HEK293 (cell line): ENCODE results near the gene TMEM187.

Source experiments
- HOXA7 ChIP-seq: sonication (generic); formaldehyde crosslinking; IDR thresholded peaks from 2 replicates; pipeline ENCODE4 v1.8.1; 2022; ENCODE audit warnings: missing genetic modification reagents, borderline replicate concordance
- HOXC10 ChIP-seq: sonication (generic); formaldehyde crosslinking; IDR thresholded peaks from 2 replicates; pipeline ENCODE4 v1.8.1; 2023; ENCODE audit warnings: mild to moderate bottlenecking, missing genetic modification reagents
- IKZF3 ChIP-seq: fragments of 450-650 bp; IDR thresholded peaks from 2 replicates; pipeline ENCODE4 v1.5.0; 2018; ENCODE audit warnings: missing biosample characterization, mild to moderate bottlenecking, missing genetic modification characterization, moderate library complexity
- KLF1 ChIP-seq: fragments of 450-650 bp; formaldehyde crosslinking; IDR thresholded peaks from 2 replicates; pipeline ENCODE4 v1.5.1; 2016; ENCODE audit warnings: missing biosample characterization, missing genetic modification characterization
- KLF10 ChIP-seq: fragments of 450-650 bp; IDR thresholded peaks from 2 replicates; pipeline ENCODE4 v1.5.1; 2018; ENCODE audit warnings: missing biosample characterization, mild to moderate bottlenecking, missing genetic modification characterization
- KLF9 ChIP-seq: fragments of 450-650 bp; formaldehyde crosslinking; IDR thresholded peaks from 2 replicates; pipeline ENCODE4 v1.5.1; 2016; ENCODE audit warnings: missing biosample characterization, missing genetic modification characterization, low read depth
- MEIS1 ChIP-seq: sonication (generic); formaldehyde crosslinking; IDR thresholded peaks from 2 replicates; pipeline ENCODE4 v1.8.1; 2022; ENCODE audit warnings: missing genetic modification reagents, mild to moderate bottlenecking, borderline replicate concordance
- OSR2 ChIP-seq: fragments of 450-650 bp; formaldehyde crosslinking; IDR thresholded peaks from 2 replicates; pipeline ENCODE4 v1.5.1; 2016; ENCODE audit warnings: missing biosample characterization, missing genetic modification characterization
- RBAK ChIP-seq: fragments of 450-650 bp; formaldehyde crosslinking; IDR thresholded peaks from 2 replicates; pipeline ENCODE4 v1.5.1; 2016; ENCODE audit warnings: missing biosample characterization, missing genetic modification characterization
- REPIN1 ChIP-seq: fragments of 450-650 bp; formaldehyde crosslinking; IDR thresholded peaks from 2 replicates; pipeline ENCODE4 v1.5.1; 2017; ENCODE audit warnings: missing biosample characterization, missing genetic modification characterization, low read depth
- SCRT1 ChIP-seq: fragments of 450-650 bp; formaldehyde crosslinking; IDR thresholded peaks from 2 replicates; pipeline ENCODE4 v1.5.1; 2016; ENCODE audit warnings: missing biosample characterization, missing genetic modification characterization, borderline replicate concordance
- YY2 ChIP-seq: fragments of 450-650 bp; formaldehyde crosslinking; IDR thresholded peaks from 2 replicates; pipeline ENCODE4 v1.5.1; 2016; ENCODE audit warnings: missing biosample characterization, missing genetic modification characterization
- ZBTB17 ChIP-seq: fragments of 450-650 bp; formaldehyde crosslinking; IDR thresholded peaks from 2 replicates; pipeline ENCODE4 v1.5.1; 2016; ENCODE audit warnings: missing biosample characterization, missing genetic modification characterization
- ZBTB20 ChIP-seq: fragments of 450-650 bp; formaldehyde crosslinking; IDR thresholded peaks from 2 replicates; pipeline ENCODE4 v1.5.1; 2016; ENCODE audit warnings: missing biosample characterization, missing genetic modification characterization
- ZEB2 ChIP-seq: fragments of 450-650 bp; formaldehyde crosslinking; IDR thresholded peaks from 2 replicates; pipeline ENCODE4 v1.5.1; 2016; ENCODE audit warnings: missing biosample characterization, missing genetic modification characterization
- ZNF10 ChIP-seq: fragments of 450-650 bp; formaldehyde crosslinking; IDR thresholded peaks from 2 replicates; pipeline ENCODE4 v1.5.1; 2017; ENCODE audit warnings: missing biosample characterization, missing genetic modification characterization
- ZNF133 ChIP-seq: fragments of 450-650 bp; formaldehyde crosslinking; IDR thresholded peaks from 2 replicates; pipeline ENCODE4 v1.5.1; 2016; ENCODE audit warnings: missing biosample characterization, missing genetic modification characterization
- ZNF248 ChIP-seq: fragments of 450-650 bp; formaldehyde crosslinking; IDR thresholded peaks from 2 replicates; pipeline ENCODE4 v1.5.1; 2017; ENCODE audit warnings: missing biosample characterization, missing genetic modification characterization
- ZNF350 ChIP-seq: fragments of 450-650 bp; formaldehyde crosslinking; IDR thresholded peaks from 2 replicates; pipeline ENCODE4 v1.5.0; 2017; ENCODE audit warnings: missing biosample characterization, mild to moderate bottlenecking, missing genetic modification characterization
- ZNF423 ChIP-seq: fragments of 450-650 bp; formaldehyde crosslinking; IDR thresholded peaks from 2 replicates; pipeline ENCODE4 v1.5.1; 2016; ENCODE audit warnings: missing biosample characterization, missing genetic modification characterization
- ZNF571 ChIP-seq: fragments of 450-650 bp; formaldehyde crosslinking; IDR thresholded peaks from 2 replicates; pipeline ENCODE4 v1.5.0; 2017; ENCODE audit warnings: missing biosample characterization, missing genetic modification characterization
- ZNF621 ChIP-seq: fragments of 450-650 bp; formaldehyde crosslinking; IDR thresholded peaks from 2 replicates; pipeline ENCODE4 v1.5.1; 2017; ENCODE audit warnings: missing biosample characterization, missing genetic modification characterization
- ZNF768 ChIP-seq: fragments of 450-650 bp; formaldehyde crosslinking; IDR thresholded peaks from 2 replicates; pipeline ENCODE4 v1.5.1; 2018; ENCODE audit warnings: missing biosample characterization, mild to moderate bottlenecking, missing genetic modification characterization
- ZNF785 ChIP-seq: fragments of 450-650 bp; formaldehyde crosslinking; IDR thresholded peaks from 2 replicates; pipeline ENCODE4 v1.5.1; 2016; ENCODE audit warnings: missing biosample characterization, missing genetic modification characterization
- TF ChIP-seq, protein P1 (sequence below): fragments of 450-650 bp; formaldehyde crosslinking; conservative IDR thresholded peaks from 2 replicates; pipeline ENCODE4 v1.5.1; 2016; ENCODE audit warnings: low read depth, missing biosample characterization, missing genetic modification characterization
- TF ChIP-seq, protein P2 (sequence below): fragments of 450-650 bp; formaldehyde crosslinking; IDR thresholded peaks from 2 replicates; pipeline ENCODE4 v1.5.1; 2017; ENCODE audit warnings: missing biosample characterization, missing genetic modification characterization
- TF ChIP-seq, protein P3 (sequence below): fragments of 450-650 bp; formaldehyde crosslinking; IDR thresholded peaks from 2 replicates; pipeline ENCODE4 v1.5.1; 2017; ENCODE audit warnings: missing biosample characterization, missing genetic modification characterization
- TF ChIP-seq, protein P4 (sequence below): fragments of 450-650 bp; formaldehyde crosslinking; IDR thresholded peaks from 2 replicates; pipeline ENCODE4 v1.5.1; 2016; ENCODE audit warnings: missing biosample characterization, missing genetic modification characterization, low read depth
- TF ChIP-seq, protein P5 (sequence below): fragments of 450-650 bp; formaldehyde crosslinking; IDR thresholded peaks from 2 replicates; pipeline ENCODE4 v1.5.1; 2016; ENCODE audit warnings: missing biosample characterization, missing genetic modification characterization, low read depth

The TMEM187 gene

GRCh38 chrX:153971450-153972367 is 845 bp upstream of the TMEM187 start, which contains the start of gene HCFC1 (continued):
- TF ChIP-seq HOXC10, result no peak
- no peak for TF ChIP-seq ZNF768 (tag by site-specific recombination)
- peak; percentile 30; the same call in 1 of the 2 replicates for TF ChIP-seq ZNF785 (tag by site-specific recombination)
- TF ChIP-seq RBAK (tag by site-specific recombination), result no peak
- peak; percentile 84 for TF ChIP-seq KLF1
- TF ChIP-seq ZBTB20 (tag by site-specific recombination), result peak; percentile 68; the same call in 1 of the 2 replicates
- TF ChIP-seq ZNF350, result no peak
- TF ChIP-seq KLF9 (tag by site-specific recombination), result peak; percentile 93
- TF ChIP-seq, protein P1, sequence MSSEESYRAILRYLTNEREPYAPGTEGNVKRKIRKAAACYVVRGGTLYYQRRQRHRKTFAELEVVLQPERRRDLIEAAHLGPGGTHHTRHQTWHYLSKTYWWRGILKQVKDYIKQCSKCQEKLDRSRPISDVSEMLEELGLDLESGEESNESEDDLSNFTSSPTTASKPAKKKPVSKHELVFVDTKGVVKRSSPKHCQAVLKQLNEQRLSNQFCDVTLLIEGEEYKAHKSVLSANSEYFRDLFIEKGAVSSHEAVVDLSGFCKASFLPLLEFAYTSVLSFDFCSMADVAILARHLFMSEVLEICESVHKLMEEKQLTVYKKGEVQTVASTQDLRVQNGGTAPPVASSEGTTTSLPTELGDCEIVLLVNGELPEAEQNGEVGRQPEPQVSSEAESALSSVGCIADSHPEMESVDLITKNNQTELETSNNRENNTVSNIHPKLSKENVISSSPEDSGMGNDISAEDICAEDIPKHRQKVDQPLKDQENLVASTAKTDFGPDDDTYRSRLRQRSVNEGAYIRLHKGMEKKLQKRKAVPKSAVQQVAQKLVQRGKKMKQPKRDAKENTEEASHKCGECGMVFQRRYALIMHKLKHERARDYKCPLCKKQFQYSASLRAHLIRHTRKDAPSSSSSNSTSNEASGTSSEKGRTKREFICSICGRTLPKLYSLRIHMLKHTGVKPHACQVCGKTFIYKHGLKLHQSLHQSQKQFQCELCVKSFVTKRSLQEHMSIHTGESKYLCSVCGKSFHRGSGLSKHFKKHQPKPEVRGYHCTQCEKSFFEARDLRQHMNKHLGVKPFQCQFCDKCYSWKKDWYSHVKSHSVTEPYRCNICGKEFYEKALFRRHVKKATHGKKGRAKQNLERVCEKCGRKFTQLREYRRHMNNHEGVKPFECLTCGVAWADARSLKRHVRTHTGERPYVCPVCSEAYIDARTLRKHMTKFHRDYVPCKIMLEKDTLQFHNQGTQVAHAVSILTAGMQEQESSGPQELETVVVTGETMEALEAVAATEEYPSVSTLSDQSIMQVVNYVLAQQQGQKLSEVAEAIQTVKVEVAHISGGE (tag by site-specific recombination), result no peak; the same call in 1 of the 2 replicates
- no peak for TF ChIP-seq ZNF248 (tag by site-specific recombination)
- no peak for TF ChIP-seq SCRT1
- TF ChIP-seq, protein P2, sequence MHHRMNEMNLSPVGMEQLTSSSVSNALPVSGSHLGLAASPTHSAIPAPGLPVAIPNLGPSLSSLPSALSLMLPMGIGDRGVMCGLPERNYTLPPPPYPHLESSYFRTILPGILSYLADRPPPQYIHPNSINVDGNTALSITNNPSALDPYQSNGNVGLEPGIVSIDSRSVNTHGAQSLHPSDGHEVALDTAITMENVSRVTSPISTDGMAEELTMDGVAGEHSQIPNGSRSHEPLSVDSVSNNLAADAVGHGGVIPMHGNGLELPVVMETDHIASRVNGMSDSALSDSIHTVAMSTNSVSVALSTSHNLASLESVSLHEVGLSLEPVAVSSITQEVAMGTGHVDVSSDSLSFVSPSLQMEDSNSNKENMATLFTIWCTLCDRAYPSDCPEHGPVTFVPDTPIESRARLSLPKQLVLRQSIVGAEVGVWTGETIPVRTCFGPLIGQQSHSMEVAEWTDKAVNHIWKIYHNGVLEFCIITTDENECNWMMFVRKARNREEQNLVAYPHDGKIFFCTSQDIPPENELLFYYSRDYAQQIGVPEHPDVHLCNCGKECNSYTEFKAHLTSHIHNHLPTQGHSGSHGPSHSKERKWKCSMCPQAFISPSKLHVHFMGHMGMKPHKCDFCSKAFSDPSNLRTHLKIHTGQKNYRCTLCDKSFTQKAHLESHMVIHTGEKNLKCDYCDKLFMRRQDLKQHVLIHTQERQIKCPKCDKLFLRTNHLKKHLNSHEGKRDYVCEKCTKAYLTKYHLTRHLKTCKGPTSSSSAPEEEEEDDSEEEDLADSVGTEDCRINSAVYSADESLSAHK (tag by site-specific recombination), result no peak
- TF ChIP-seq ZBTB17 (tag by site-specific recombination), result peak; percentile 88
- peak; percentile 97 for TF ChIP-seq KLF10 (tag by site-specific recombination)
- 0 out of 2 replicates have a peak, but pooled peaks have one; percentile 20 for TF ChIP-seq OSR2 (tag by site-specific recombination)
- no peak for TF ChIP-seq REPIN1 (tag by site-specific recombination)
- TF ChIP-seq, protein P3, sequence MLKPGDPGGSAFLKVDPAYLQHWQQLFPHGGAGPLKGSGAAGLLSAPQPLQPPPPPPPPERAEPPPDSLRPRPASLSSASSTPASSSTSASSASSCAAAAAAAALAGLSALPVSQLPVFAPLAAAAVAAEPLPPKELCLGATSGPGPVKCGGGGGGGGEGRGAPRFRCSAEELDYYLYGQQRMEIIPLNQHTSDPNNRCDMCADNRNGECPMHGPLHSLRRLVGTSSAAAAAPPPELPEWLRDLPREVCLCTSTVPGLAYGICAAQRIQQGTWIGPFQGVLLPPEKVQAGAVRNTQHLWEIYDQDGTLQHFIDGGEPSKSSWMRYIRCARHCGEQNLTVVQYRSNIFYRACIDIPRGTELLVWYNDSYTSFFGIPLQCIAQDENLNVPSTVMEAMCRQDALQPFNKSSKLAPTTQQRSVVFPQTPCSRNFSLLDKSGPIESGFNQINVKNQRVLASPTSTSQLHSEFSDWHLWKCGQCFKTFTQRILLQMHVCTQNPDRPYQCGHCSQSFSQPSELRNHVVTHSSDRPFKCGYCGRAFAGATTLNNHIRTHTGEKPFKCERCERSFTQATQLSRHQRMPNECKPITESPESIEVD, result 0 out of 2 replicates have a peak, but pooled peaks have one; percentile 41
- TF ChIP-seq ZEB2 (tag by site-specific recombination), result peak; percentile 92
- TF ChIP-seq YY2 (tag by site-specific recombination), result peak; percentile 99
- TF ChIP-seq, protein P4, sequence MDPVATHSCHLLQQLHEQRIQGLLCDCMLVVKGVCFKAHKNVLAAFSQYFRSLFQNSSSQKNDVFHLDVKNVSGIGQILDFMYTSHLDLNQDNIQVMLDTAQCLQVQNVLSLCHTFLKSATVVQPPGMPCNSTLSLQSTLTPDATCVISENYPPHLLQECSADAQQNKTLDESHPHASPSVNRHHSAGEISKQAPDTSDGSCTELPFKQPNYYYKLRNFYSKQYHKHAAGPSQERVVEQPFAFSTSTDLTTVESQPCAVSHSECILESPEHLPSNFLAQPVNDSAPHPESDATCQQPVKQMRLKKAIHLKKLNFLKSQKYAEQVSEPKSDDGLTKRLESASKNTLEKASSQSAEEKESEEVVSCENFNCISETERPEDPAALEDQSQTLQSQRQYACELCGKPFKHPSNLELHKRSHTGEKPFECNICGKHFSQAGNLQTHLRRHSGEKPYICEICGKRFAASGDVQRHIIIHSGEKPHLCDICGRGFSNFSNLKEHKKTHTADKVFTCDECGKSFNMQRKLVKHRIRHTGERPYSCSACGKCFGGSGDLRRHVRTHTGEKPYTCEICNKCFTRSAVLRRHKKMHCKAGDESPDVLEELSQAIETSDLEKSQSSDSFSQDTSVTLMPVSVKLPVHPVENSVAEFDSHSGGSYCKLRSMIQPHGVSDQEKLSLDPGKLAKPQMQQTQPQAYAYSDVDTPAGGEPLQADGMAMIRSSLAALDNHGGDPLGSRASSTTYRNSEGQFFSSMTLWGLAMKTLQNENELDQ (tag by site-specific recombination), result no peak
- TF ChIP-seq ZNF621 (tag by site-specific recombination), result no peak
- no peak for TF ChIP-seq HOXA7 (CRISPR knock-in tag)
- peak; percentile 85; the same call in 1 of the 2 replicates for TF ChIP-seq ZNF10 (tag by site-specific recombination)
- TF ChIP-seq ZNF133 (tag by site-specific recombination), result no peak
- TF ChIP-seq IKZF3, result peak; percentile 7; the same call in 1 of the 2 replicates
- TF ChIP-seq, protein P5, sequence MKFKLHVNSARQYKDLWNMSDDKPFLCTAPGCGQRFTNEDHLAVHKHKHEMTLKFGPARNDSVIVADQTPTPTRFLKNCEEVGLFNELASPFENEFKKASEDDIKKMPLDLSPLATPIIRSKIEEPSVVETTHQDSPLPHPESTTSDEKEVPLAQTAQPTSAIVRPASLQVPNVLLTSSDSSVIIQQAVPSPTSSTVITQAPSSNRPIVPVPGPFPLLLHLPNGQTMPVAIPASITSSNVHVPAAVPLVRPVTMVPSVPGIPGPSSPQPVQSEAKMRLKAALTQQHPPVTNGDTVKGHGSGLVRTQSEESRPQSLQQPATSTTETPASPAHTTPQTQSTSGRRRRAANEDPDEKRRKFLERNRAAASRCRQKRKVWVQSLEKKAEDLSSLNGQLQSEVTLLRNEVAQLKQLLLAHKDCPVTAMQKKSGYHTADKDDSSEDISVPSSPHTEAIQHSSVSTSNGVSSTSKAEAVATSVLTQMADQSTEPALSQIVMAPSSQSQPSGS (tag by site-specific recombination), result peak; percentile 99
- TF ChIP-seq MEIS1 (CRISPR knock-in tag), result no peak
- no peak for TF ChIP-seq ZNF571 (tag by site-specific recombination)
- TF ChIP-seq ZNF423, result peak; percentile 97
